Jurkat, Clone E6-1 (cell line): ENCODE data around the gene GRIN2C.

Experiments used
- DNase-seq: peaks from one replicate; pipeline ENCODE4 v3.0.0-alpha.2; 2011; ENCODE audit warnings: low read depth, low spot score
- H3K4me3 ChIP-seq: 2 replicates; pipeline ENCODE4 v1.5.1; 2011; ENCODE audit warnings: mild to moderate bottlenecking, low read length, control low read depth, moderate library complexity

GRIN2C gene

GRCh38 chr17:74831444-74832146 is 28.1 kb downstream of the GRIN2C start:
- no peak for DNase-seq

GRCh38 chr17:74830861-74831260 is 28.8 kb downstream of the GRIN2C start:
- no peak overlapping the region for H3K4me3 ChIP-seq

More at GRCh38 chr17:74831444-74832146, 28.1 kb downstream of the GRIN2C start:
- no peak overlapping the region for H3K4me3 ChIP-seq

GRCh38 chr17:74827800-74828199 is 31.9 kb downstream of the GRIN2C start:
- H3K4me3 ChIP-seq, result no peak overlapping the region
- no peak for DNase-seq

More at GRCh38 chr17:74830861-74831260, 28.8 kb downstream of the GRIN2C start:
- no peak for DNase-seq

GRCh38 chr17:74825952-74826719 is 33.5 kb downstream of the GRIN2C start:
- no peak overlapping the region for H3K4me3 ChIP-seq
- no peak for DNase-seq

GRCh38 chr17:74824961-74825627 is 34.6 kb downstream of the GRIN2C start:
- no peak overlapping the region for H3K4me3 ChIP-seq
- DNase-seq, result no peak

GRCh38 chr17:74822939-74823367 is 36.7 kb downstream of the GRIN2C start:
- no peak for DNase-seq

GRCh38 chr17:74822335-74822938 is 37.2 kb downstream of the GRIN2C start:
- no peak overlapping the region for H3K4me3 ChIP-seq
- DNase-seq, result no peak

More at GRCh38 chr17:74822939-74823367, 36.7 kb downstream of the GRIN2C start:
- no peak overlapping the region for H3K4me3 ChIP-seq

GRCh38 chr17:74821655-74822334 is 37.9 kb downstream of the GRIN2C start:
- no peak for DNase-seq
- no peak overlapping the region for H3K4me3 ChIP-seq

GRCh38 chr17:74819801-74820436 is 39.8 kb downstream of the GRIN2C start:
- no peak overlapping the region for H3K4me3 ChIP-seq
- DNase-seq, result no peak

- no peak overlapping the region for H3K4me3 ChIP-seq
- DNase-seq, result no peak
Measured at GRCh38 chr17:74818291-74818938, 41.3 kb downstream of the GRIN2C start.

GRCh38 chr17:74816905-74817620 is 42.6 kb downstream of the GRIN2C start:
- no peak for DNase-seq
- no peak overlapping the region for H3K4me3 ChIP-seq

GRCh38 chr17:74815550-74816370 is 43.9 kb downstream of the GRIN2C start:
- no peak for DNase-seq
- no peak overlapping the region for H3K4me3 ChIP-seq

GRCh38 chr17:74815067-74815466 is 44.6 kb downstream of the GRIN2C start:
- no peak for DNase-seq
- no peak overlapping the region for H3K4me3 ChIP-seq

GRCh38 chr17:74814453-74814852 is 45.2 kb downstream of the GRIN2C start:
- no peak overlapping the region for H3K4me3 ChIP-seq
- DNase-seq, result no peak

GRCh38 chr17:74812109-74813009 is 47.3 kb downstream of the GRIN2C start:
- no peak for DNase-seq

More at GRCh38 chr17:74812109-74813009, 47.3 kb downstream of the GRIN2C start:
- H3K4me3 ChIP-seq, result no peak overlapping the region
